Measurements from ENCODE around the gene NDUFB11.

DNA sequence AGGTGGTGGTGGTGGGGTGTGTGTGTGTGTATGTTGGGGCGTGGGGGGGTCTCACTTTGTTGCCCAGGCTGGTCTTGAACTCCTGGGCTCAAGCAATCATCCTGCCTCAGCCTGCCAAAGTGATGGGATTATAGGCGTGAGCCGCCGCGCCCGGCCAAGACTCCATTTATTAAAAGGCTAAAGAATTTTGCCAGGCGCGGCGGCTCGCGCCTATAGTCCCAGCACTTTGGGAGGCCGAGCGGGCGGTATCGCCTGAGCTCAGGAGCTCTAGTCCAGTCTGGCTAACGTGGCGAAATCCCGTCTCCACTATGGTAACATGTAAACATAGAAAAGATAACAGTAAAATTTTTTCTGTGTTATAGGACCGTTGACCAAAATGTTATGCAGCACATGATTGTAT, 45.4 kb upstream of the NDUFB11 start:
- no peak for TF ChIP-seq GATA2 (IDR thresholded peaks at IDR 0.05; ENCODE audit: insufficient read depth, insufficient read length, low read depth, low read length)
- TF ChIP-seq, protein P1, sequence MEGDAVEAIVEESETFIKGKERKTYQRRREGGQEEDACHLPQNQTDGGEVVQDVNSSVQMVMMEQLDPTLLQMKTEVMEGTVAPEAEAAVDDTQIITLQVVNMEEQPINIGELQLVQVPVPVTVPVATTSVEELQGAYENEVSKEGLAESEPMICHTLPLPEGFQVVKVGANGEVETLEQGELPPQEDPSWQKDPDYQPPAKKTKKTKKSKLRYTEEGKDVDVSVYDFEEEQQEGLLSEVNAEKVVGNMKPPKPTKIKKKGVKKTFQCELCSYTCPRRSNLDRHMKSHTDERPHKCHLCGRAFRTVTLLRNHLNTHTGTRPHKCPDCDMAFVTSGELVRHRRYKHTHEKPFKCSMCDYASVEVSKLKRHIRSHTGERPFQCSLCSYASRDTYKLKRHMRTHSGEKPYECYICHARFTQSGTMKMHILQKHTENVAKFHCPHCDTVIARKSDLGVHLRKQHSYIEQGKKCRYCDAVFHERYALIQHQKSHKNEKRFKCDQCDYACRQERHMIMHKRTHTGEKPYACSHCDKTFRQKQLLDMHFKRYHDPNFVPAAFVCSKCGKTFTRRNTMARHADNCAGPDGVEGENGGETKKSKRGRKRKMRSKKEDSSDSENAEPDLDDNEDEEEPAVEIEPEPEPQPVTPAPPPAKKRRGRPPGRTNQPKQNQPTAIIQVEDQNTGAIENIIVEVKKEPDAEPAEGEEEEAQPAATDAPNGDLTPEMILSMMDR (IDR thresholded peaks at IDR 0.05; ENCODE audit: extremely low read depth in 1 of 2, insufficient read depth in 1 of 2, low read depth in 1 of 2, low read length in 2 of 2): no peak
- no peak for TF ChIP-seq POLR2A (IDR thresholded peaks at IDR 0.05; ENCODE audit: low read depth, low read length)
- TF ChIP-seq FOS (IDR thresholded peaks at IDR 0.05; ENCODE audit: borderline replicate concordance, insufficient read depth, low read length): no peak
